GM21528 (cell line): ENCODE results near the gene GH2.
"Not testable (repeated sequence)": the region's sequence is repeated elsewhere in the genome, so short reads cannot be mapped to it uniquely, and the experiment has no call there.

ENCODE experiments used
- ATAC-seq: cut with Tn5 transposase; IDR thresholded peaks from one replicate; pipeline ENCODE4 v1.9.1; 2021; ENCODE audit warnings: mild to moderate bottlenecking, moderate library complexity; ENCODE audit not compliant: unreplicated experiment, low FRiP score

The GH2 gene

GRCh38 chr17:63878413-63878812 lies 3.3 kb downstream of the GH2 start:
- not testable (repeated sequence) for ATAC-seq

- not testable (repeated sequence) for ATAC-seq
Observed at GRCh38 chr17:63874693-63875092, 7.1 kb downstream of the GH2 start.

- ATAC-seq: not testable (repeated sequence)
Observed at GRCh38 chr17:63874061-63874626, 7.6 kb downstream of the GH2 start.

GRCh38 chr17:63873577-63873976 lies 8.2 kb downstream of the GH2 start, which contains the start of gene CSH2:
TSS of gene CSH2 (minus strand) at chr17:63873677. CDS start at chr17:63873614, 63 bp downstream.
- not testable (repeated sequence) for ATAC-seq

- ATAC-seq: not testable (repeated sequence)
Observed at GRCh38 chr17:63871646-63872365, 9.9 kb downstream of the GH2 start.

DNA sequence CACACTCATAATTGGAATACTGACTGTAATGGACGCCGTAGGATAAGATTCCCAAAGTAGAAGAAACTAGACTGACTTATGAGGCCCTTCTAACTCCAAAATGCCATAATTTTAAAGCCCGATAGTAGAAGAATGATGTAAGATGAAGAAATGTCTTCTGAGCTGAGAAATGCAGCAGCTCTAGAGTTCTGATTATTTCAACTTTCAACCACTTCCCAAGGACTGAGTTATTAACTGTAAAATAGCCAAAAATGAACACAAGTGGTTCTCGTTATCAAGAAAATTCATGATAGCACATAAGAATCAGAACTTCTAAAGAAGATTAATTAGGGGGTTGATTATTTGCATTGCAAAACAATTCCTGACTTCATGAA lies 11.5 kb downstream of the GH2 start:
- not testable (repeated sequence) for ATAC-seq

- ATAC-seq: not testable (repeated sequence)
Observed at GRCh38 chr17:63869491-63870291, 12.1 kb downstream of the GH2 start.

- not testable (repeated sequence) for ATAC-seq
Observed at GRCh38 chr17:63866625-63867024, 15.1 kb downstream of the GH2 start.

DNA sequence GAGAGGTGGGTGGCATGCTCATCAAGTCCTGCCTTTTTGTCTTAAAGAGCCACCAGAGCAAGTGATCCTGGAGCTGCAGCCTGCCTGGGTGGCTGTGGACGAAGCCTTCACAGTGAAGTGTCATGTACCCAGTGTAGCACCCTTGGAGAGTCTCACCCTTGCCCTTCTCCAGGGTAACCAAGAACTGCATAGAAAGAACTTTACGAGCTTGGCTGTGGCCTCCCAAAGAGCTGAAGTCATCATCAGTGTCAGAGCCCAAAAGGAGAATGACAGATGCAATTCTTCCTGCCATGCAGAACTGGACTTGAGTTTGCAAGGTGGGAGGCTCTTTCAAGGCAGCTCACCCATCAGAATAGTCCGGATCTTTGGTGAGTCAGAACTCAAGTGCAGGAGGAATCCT lies 22.5 kb downstream of the GH2 start:
- no peak for ATAC-seq

- ATAC-seq: not testable (repeated sequence)
Observed at GRCh38 chr17:63856425-63856824, 25.3 kb downstream of the GH2 start.

DNA sequence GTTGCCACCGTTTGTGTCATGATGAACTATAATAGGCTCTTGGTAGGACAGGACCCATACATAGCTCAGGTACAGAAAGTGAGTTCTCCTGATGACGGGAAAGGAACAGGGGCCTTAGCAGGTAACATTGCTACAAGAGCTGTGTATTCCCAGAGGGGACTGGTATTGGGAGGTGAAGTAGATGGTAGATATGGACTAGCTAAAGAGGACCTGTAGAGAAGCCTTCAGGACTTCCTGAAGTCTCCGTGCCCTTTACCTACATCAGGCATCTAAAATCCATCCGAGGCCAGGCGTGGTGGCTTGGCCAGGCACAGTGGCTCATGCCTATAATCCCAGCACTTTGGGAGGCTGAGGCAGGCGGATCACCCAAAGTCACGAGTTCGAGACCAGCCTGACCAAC lies 26.6 kb downstream of the GH2 start:
- no peak for ATAC-seq

- no peak for ATAC-seq
Observed at GRCh38 chr17:63854709-63855108, 27.0 kb downstream of the GH2 start.

GRCh38 chr17:63853260-63853659 lies 28.5 kb downstream of the GH2 start:
- ATAC-seq: no peak

- ATAC-seq: no peak
Observed at GRCh38 chr17:63850401-63850800, 31.3 kb downstream of the GH2 start.

DNA sequence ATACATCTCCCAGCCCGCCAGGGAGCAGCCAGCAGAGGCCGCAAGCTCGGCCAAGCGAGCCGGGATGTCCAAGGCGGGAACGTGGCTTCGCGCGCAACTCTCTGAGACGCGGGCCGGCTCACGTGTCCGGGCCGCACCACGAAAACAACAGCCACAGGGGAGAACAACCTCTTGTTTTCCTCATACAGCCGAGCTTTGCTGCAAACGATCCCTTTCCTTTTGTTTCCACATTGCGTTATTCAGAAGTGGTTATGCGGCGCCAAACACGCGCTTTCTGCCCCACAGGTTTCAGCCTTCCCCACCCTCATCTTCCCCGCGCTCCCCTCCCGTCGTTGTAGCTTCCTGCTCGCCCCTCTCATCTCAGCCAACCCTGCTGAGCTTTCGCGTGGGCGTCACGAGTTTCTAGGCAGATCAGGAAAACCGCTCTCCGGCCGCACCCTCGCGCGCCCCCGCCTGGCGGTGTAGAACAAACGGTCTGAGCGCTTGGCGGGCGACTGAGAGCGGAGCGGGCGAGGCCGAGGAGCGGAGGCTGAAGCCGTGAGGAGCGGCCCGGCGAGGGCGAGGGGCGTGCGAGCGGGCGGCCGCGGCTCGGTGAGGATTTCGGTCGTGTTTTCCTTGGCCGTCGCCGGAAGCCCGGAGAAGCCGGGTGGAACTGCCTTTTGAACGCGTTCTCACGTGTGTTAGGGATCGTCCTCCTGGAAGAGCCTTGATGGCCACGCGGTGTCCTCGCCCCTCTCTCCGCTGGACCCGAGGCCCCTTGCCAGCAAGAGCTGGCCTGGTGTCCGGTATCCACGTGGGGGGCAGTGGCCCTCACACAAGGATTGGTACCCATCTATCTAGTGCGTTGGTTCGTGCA lies 32.7 kb downstream of the GH2 start:
- peak; percentile 70 for ATAC-seq

- no peak for ATAC-seq
Observed at GRCh38 chr17:63847525-63848249, 34.1 kb downstream of the GH2 start.

DNA sequence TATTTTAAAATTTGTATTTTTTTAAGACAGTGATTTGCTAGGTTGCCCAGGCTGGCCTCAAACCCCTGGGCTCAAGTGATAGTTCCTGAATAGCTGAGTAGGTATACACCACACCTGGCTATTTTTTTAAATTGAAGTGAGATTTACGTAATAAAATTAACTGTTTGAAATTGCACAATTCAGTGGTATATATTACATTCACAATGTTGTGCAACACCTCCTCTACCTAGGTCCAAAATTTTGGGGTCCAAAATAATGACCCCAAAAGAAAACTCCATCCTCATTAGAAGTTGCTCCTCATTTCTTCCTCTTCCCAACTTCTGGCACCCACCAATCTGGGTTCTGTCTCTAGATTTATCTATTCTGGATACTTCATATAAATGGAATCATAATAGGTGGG lies 36.2 kb downstream of the GH2 start:
- ATAC-seq: no peak

GRCh38 chr17:63843910-63844677 lies 37.6 kb downstream of the GH2 start:
- no peak for ATAC-seq

GRCh38 chr17:63843387-63843888 lies 38.3 kb downstream of the GH2 start:
- ATAC-seq: not testable (repeated sequence)
